ELF-1 (cell line): ENCODE data around the gene RNF152.

Source experiments
- DNase-seq: peaks from one replicate; pipeline ENCODE4 v3.0.0-alpha.2; 2016; ENCODE audit warnings: low read depth, low spot score

Gene RNF152

GRCh38 chr18:61894751-61895524 is 2.1 kb upstream of the RNF152 start:
- DNase-seq = no peak

DNA sequence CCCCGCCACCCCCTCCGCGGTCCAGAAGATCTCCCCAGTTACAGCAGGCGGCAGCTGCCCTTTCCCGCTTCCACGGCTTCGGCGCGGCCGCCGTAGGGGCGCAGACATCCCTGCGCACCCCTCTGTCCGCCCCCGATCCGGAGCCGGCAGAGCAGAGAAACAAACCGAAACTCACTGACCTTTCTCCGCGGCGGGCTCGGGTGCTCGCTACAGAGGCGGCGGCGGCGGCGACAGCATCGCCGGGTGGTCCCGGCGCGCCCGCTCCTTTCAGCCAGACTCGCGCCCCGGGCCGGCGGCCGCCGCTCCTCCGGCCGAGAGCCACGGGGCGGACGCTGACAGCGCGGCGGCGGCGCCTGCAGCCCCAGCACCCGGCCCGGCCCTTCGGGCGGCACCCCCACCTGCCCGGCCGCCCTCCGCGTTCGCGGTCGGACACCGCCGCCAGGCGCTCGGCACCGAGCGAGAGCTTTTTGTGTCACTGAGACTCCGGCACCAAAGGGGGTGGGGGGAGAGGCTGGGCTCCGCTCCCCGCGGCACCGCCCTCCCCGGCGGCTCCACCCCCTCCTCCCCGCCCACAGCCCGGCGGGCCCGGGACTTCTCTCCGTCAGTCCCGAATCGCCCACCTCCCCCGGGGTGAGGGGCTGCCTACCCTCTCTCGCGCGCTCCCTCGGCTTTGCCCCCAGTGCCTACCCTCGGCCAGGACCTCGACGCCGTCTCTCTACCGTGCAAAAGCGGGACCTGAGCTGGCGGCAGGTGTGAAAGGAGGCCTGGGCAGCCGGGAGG is 1.4 kb upstream of the RNF152 start:
- peak; percentile 65 for DNase-seq

DNA sequence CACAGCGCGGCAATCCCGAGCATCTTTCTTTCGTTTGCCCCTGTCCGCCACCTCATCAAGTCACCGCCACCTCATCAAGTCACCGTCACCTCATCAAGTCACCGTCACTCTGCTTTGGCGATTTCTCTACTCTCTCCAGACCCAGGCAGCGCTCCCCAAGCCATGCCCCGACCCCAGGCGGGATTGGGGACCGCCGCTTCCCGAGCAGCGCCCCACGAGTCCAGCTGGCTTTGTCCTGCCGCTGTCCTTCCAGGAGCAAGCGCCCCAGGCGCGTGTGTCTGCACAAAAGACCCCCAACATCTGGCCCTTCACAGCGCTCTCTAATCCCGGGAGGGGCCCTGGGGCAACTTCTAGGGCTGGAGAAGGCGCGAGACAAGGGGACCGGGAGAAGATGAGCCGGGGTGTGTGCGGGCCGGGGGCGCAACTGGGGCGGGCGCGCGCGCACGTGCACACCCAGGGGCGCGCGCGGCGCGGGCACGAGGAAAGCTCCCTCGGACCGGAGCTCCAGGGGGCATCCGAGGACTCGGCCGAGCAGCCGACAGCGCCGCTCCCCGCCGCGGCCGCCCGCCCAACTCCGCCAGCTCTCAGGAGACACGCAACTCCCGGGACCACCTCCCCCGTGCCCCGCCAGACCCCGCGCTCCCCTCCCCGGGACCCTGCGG is 633 bp upstream of the RNF152 start:
- peak; percentile 83 for DNase-seq

GRCh38 chr18:61891894-61892293 is 913 bp downstream of the RNF152 start:
- peak; percentile 18 for DNase-seq

- no peak for DNase-seq
These were observed 1.5 kb downstream of the RNF152 start for GRCh38 chr18:61891271-61891670.

GRCh38 chr18:61890344-61890743 is 2.5 kb downstream of the RNF152 start:
- DNase-seq = no peak

DNA sequence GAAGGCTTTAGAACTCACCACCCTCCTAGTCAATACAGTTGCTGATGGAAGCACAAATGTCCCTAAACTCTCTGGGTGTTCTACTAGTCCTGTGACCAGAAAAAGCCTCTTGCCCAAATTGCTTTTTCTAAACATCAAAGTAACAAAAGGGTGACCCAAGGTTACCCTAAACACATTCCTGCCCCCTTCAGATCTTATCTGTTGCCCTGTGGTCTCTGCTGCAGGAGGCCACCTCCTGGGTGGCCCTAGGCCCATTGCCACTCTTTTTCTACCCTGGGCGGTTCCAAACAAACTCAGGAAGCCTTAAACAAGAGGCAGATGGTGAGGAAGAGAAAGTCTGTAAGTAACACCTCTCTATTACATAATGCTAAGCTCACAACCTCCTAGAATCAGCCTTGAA is 3.3 kb downstream of the RNF152 start:
- peak; percentile 56 for DNase-seq

DNA sequence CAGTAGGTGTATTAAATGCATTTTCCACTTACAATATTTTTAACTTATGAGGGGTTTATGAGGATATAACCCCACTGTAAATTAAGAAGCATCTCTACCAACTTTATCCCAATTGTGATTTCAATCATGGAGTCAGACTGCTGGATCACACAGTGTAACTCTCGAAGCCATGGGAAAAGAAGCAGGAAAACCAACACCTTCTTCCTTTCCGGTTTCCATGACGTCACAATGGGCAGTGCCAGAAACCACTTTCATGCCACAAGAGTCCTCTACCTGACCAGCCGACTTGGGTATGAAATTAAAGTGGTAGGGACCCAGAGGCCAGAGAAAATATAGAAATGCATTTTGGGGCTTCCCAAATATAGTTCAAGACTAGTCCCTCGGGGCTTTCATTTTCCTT is 4.2 kb downstream of the RNF152 start:
- no peak for DNase-seq

- DNase-seq = no peak
These were observed 5.0 kb downstream of the RNF152 start for GRCh38 chr18:61887838-61888237.

DNA sequence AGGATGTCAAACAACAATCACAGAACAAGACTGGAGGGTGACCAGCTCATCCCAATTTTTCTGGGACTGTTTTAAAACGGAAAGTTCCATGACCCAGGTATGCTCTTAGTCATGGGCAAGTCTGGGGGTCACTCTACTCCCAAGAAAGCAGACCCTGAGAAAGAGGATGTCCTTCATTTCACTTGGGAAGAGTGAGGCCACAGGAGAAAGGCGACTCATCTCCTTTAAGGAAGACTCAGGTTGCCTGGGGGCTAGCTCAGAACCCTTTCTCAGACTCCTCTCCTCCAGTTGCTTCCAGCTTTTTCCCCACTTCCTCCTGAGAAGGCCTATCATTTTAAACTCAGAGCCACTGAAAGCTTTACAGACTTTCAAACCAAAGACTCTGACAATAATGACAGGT is 9.3 kb downstream of the RNF152 start:
- no peak for DNase-seq

- peak; percentile 25 for DNase-seq
These were observed 10.4 kb downstream of the RNF152 start for GRCh38 chr18:61882296-61883004.

GRCh38 chr18:61876899-61877298 is 15.9 kb downstream of the RNF152 start:
- no peak for DNase-seq

- peak; percentile 85 for DNase-seq
These were observed 22.7 kb downstream of the RNF152 start for GRCh38 chr18:61870151-61870550.

- no peak for DNase-seq
These were observed 23.2 kb downstream of the RNF152 start for GRCh38 chr18:61869636-61870035.

DNA sequence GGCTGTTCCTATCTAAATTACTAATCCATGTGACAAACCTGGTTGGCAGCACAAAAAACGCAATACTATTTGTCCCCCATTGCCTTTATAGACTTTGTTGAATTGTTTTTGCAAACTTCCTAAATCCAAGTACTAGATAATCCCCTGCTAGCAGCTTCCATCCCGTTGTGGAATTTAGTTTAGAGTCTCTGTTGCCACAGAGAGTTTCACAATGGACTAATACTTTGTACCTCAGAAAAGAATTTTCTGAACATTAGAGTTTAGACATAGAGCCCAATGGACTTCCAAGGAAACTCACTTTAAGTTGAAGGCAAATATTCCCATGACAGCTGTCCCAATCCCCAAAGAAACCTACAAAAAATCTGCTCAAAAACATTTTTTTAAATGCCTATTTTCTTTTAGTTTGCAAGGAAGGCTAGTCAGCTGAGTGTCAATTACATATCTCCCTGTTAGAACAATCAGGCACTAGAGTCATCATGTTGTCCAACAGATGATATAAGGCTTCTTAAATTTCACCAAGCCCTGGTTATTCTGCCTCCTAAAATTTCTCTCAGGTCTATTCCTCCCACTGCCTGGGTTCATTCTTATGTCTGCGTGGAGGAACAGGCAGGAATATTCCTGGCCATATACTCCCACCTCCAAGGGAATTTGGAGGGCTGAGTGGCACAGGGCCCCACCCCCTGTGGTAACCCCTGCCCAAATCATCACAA is 27.2 kb downstream of the RNF152 start:
- no peak for DNase-seq

GRCh38 chr18:61861372-61861771 is 31.4 kb downstream of the RNF152 start:
- no peak for DNase-seq

DNA sequence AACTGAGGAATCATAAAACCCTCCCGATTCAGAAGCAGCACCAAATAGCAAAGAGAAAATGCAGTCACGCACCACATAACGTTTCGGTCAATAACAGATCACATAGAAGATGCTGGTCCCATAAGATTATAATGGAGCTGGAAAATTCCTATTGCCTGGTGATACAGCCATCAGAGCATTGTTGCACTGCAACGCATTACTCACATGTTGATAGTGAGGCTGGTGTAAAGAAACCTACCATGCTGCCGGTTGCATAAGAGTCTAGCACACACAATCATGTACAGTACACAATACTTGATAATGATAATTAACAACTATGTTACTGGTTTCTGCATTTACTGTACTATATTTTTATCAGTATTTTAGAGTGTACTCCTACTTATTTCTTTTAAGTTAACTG is 32.5 kb downstream of the RNF152 start:
- DNase-seq = no peak

DNA sequence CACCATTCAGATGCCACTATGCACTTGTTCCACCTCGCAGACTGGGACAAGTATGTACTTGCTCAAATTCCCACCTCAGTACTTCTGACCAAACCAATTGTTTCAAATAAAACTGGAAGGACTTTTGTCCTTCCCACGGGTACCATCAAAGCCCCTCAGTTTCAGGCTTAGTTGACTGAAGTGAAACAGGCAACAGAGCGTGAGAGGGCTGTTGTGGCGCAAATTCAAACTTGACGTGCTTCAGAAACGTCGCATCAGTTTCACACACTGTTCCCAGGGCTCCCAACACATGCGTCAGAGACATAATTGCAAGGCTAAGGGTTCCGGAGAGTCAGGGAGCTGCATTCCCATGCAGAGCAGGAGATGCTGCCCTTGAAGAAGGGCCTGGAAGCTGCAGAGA is 33.7 kb downstream of the RNF152 start:
- DNase-seq = no peak

GRCh38 chr18:61856678-61857077 is 36.1 kb downstream of the RNF152 start:
- DNase-seq = no peak

- no peak for DNase-seq
These were observed 37.1 kb downstream of the RNF152 start for GRCh38 chr18:61855449-61856378.
